Measurements from ENCODE around the gene NCKAP5L.
"Not testable (repeated sequence)": the region's sequence is repeated elsewhere in the genome, so short reads cannot be mapped to it uniquely, and the experiment has no call there.

NCKAP5L gene, protein sequence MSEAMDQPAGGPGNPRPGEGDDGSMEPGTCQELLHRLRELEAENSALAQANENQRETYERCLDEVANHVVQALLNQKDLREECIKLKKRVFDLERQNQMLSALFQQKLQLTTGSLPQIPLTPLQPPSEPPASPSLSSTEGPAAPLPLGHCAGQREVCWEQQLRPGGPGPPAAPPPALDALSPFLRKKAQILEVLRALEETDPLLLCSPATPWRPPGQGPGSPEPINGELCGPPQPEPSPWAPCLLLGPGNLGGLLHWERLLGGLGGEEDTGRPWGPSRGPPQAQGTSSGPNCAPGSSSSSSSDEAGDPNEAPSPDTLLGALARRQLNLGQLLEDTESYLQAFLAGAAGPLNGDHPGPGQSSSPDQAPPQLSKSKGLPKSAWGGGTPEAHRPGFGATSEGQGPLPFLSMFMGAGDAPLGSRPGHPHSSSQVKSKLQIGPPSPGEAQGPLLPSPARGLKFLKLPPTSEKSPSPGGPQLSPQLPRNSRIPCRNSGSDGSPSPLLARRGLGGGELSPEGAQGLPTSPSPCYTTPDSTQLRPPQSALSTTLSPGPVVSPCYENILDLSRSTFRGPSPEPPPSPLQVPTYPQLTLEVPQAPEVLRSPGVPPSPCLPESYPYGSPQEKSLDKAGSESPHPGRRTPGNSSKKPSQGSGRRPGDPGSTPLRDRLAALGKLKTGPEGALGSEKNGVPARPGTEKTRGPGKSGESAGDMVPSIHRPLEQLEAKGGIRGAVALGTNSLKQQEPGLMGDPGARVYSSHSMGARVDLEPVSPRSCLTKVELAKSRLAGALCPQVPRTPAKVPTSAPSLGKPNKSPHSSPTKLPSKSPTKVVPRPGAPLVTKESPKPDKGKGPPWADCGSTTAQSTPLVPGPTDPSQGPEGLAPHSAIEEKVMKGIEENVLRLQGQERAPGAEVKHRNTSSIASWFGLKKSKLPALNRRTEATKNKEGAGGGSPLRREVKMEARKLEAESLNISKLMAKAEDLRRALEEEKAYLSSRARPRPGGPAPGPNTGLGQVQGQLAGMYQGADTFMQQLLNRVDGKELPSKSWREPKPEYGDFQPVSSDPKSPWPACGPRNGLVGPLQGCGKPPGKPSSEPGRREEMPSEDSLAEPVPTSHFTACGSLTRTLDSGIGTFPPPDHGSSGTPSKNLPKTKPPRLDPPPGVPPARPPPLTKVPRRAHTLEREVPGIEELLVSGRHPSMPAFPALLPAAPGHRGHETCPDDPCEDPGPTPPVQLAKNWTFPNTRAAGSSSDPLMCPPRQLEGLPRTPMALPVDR (N-terminal part only)

GRCh38 chr12:49828133-49829091 lies at the start of gene NCKAP5L:
NCKAP5L (minus strand) TSS chr12:49828413; CDS start chr12:49804044, 24,369 bp downstream.
- peak; percentile 90 for DNase-seq

DNA sequence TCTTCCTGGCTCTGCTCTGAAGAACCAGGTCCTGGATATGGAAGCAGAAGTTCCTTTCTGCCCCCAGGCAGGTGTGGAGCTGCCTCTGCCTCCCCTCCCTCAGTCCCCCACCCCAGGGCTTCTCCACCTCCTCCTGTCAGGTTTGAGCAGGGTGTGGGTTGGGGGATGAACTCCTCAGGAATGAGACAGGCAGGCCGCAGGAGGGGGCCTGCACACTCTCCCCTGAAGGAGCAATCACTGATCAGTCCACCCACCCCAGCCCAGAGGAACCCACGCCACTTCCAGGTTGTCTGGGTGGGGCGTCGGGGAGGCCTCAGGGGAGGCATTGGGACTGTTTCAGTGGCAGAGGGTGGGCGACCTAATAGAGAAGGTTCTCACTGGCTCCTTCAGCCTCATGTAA lies 48.9 kb upstream of the NCKAP5L start:
- DNase-seq, result no peak

DNA sequence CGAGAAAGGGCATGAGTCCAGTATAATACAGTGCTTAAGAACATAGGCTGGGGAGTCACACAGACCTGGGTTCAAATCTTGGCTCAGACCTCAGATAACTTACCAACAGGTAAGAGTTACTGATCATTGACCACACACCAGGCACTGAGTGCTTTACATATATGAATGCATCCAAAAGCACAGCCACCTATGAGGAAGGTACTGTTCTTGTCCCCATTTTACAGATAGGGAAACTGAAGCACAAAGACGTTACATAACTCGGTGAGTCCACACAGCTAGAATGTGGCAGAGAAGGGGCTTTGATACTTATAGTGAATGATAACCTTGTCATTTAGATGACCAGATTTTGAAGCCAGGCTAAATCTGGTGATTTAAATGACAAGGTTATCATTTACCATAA lies 47.9 kb upstream of the NCKAP5L start:
- no peak for DNase-seq

DNA sequence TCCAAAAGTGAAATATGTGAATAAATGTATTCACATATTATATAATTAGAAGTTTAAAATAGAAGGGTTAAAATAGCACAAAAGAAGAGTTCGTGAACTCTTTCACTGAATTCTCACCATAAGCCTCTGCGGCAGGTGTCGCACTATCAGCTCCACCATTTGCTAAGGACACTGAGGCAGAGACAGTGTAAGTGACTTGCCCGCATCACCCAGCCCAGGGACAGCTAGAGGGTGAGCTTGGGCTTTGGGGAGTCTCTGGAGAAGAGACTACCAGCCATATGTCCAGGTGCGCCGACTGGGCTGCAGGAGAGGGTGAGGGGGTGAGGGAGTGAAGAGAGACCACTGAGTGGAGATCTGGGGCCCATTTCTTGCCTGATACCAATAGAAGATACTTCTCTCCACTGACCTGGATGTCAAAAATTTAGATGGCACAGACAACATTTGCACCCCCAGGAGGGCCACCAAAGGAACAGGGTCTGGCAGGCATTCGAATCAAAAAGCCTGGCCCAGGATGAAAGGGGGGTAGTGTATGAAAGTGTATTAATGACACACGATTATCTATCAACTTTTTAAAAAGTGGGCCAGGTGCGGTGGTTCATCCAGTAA lies 47.0 kb upstream of the NCKAP5L start:
- DNase-seq, result no peak

- no peak for DNase-seq
These were observed 46.1 kb upstream of the NCKAP5L start for GRCh38 chr12:49874142-49874897.

GRCh38 chr12:49873361-49873934 lies 45.2 kb upstream of the NCKAP5L start:
- peak; percentile 35 for DNase-seq

DNA sequence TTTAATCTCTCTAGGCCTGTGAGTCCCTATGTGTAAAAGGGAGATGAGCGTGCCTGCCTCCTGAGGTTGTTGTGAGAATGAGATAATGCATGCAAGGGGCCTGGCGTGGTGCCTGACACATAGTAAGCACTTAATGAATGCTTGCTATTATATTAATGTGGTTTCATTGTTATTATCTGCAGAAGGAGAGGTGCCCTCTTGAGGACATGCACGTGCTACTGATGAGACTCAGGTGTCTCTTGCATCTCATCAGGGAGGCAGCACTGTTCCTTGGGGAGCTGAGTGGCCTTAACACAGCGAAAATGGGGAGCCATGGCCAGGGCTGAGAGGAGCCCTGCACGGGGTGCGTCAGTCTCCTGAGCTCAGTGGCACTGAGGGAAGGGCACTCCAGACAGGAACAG lies 44.6 kb upstream of the NCKAP5L start:
- peak; percentile 7 for DNase-seq

- DNase-seq, result no peak
These were observed 44.2 kb upstream of the NCKAP5L start for GRCh38 chr12:49872381-49872780.

DNA sequence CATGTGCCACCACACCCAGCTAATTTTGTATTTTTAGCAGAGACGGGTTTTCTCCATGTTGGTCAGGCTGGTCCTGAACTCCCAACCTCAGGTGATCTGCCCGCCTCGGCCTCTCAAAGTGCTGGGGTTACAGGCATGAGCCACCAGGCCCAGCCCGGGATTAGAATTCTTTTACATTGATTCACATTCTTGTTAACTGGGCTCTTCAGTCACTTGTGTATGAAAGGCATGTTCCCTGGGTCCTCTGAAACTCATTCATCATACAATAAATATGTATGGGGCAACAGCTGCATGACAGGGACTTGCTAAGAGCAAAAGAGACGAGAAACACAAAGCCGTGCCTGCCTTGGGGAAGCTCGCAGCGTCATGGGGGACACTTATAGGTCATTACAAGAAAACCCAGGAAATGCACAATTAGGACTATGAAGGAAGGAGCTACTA lies 43.6 kb upstream of the NCKAP5L start:
- not testable (repeated sequence) for DNase-seq

DNA sequence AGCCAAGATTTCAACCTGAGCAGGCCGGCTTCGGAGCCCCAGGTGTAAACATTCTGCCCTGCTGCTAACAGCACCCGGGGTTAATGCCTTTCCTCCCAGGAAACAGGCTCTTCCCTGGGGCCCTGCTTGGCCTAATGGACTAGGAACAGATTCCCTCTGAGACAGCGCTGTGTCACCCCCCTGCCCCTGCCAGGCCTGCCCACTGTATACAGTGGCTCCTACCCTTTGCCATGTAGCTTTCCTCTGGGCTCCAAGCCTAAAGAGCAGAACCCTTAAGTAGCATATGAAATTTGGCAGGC lies 43.0 kb upstream of the NCKAP5L start:
- no peak for DNase-seq

- no peak for DNase-seq
These were observed 42.5 kb upstream of the NCKAP5L start for GRCh38 chr12:49870501-49871262.

DNA sequence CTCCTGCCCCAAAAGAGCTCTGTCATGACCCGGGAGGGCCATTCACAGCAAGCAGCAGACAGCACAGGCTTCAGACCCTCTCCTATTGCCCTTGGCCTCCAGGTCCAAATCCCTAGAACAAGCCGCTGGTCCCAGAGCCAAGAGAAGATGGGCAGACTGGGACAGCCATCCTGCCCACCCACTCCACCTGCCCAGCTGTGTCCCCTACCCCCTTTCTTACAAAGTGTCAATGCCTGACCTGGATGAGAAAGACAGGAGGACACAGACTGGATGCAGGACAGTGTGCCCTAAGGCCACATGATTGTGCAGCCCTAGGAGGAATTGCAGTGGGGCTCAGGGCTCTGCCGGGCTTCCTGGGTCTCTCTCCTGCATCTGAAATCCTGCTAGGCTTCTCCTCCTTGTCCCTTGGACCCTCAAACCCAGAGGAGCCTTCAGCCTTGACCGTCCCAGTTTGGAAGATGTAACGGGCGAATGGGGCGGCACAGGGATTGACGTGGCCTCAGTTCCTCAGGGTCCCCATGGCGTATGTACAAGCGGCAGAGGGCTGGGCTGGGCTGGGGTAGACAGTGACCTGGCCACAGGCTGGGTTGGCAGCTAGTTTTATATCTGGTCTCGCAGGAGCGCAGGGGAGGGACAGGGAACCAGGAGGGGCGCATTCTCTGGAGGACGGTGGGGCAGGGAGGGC lies 41.7 kb upstream of the NCKAP5L start:
- DNase-seq, result no peak

- peak; percentile 99 for DNase-seq
These were observed 41.0 kb upstream of the NCKAP5L start for GRCh38 chr12:49868952-49869815.

DNA sequence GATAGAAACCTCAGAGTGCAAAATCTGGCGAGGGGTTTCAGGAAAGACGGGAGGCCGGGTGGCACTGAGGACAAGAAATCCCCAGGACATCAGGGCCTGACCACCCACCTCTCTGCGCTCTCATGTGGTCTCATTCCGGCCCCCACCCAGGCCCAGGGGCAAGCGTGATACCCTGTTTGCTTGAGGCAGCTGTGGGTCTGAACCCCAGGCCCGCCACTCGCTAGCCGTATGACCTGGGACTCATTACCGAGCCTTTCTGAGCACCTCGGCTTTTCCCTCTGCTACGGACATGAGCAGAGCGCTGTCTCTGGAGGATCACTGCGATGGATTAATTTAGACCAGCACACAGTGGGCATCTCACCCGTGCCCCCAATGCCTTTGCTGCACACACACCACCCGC lies 40.2 kb upstream of the NCKAP5L start:
- no peak for DNase-seq

GRCh38 chr12:49867570-49868341 lies 39.5 kb upstream of the NCKAP5L start:
- no peak for DNase-seq

DNA sequence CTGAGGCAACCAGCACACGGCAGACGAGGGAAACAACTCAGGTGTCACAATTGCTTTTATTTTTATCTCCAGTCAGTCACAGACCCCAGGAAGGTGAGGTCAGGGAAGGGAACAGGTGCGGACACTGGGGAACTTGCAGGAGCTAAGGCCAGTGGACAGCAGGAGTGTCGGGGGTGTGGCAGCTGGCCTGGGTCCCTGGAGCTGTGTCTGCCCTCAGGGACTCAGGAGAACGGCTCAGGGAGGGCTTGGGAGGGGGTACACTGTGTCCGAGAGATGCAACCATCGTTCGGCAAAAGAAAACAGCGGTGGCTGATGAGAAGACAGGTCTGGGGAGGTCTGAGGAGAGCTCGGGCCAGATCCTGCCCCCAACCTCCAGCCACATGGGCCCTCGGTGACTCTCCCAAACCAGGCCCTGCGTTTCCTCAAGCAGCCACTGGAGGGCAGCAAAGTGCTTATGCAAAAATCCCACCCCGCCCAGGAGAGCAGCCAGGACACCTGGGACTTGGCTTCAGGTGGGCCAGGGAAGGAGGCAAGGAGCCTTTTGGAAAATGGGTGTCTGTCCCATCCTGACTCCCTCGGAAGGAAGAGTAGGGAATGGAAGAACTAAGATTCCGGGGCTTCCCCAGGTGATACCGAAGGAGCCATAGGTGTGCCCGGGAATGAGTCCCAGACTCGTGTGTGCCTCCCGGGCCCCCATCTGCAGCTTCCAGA lies 38.8 kb upstream of the NCKAP5L start:
- peak; percentile 46 for DNase-seq

- DNase-seq, result no peak
These were observed 37.5 kb upstream of the NCKAP5L start for GRCh38 chr12:49865782-49866135.

All from DMS79 treated with DMSO at 0.1 percent for 48 hours (cell line).